SK-N-MC (cell line): Measurements from ENCODE around the gene WAC.

ENCODE experiments used
- DNase-seq: peaks from one replicate; pipeline ENCODE4 v3.0.0-alpha.2; 2011; ENCODE audit warnings: low read depth, low spot score
- H3K27ac ChIP-seq: fragments of 200-600 bp; sonication (generic); 2 replicates; pipeline ENCODE4 v1.5.1; 2016; ENCODE audit warnings: mixed run types
- H3K36me3 ChIP-seq: fragments of 200-600 bp; sonication (generic); 2 replicates; pipeline ENCODE4 v1.6.1; 2017; ENCODE audit warnings: antibody characterized with exemption, low read length, mixed read lengths; ENCODE audit not compliant: insufficient read depth
- H3K4me3 ChIP-seq: fragments of 200-600 bp; sonication (generic); 2 replicates; pipeline ENCODE4 v1.5.1; 2016
- H3K9ac ChIP-seq: fragments of 200-600 bp; sonication (generic); 2 replicates; pipeline ENCODE4 v1.8.0; 2017; ENCODE audit warnings: mixed run types, mixed read lengths; ENCODE audit not compliant: insufficient read length
- H3K9me3 ChIP-seq: fragments of 200-600 bp; sonication (generic); 2 replicates; pipeline ENCODE4 v1.6.1; 2017; ENCODE audit warnings: low read depth, mild to moderate bottlenecking, antibody characterized with exemption, low read length, moderate library complexity, mixed read lengths
- EZH2 ChIP-seq: fragments of 200-600 bp; sonication (generic); IDR thresholded peaks from one replicate; pipeline ENCODE4 v1.6.1; 2017; ENCODE audit warnings: antibody characterized with exemption
- FOXP2 ChIP-seq: optimal IDR thresholded peaks from 2 replicates; pipeline ENCODE3; 2011; ENCODE audit warnings: mild to moderate bottlenecking, moderate library complexity; ENCODE audit not compliant: insufficient read depth; ENCODE audit errors: extremely low read length, control extremely low read depth
- POLR2AphosphoS5 ChIP-seq: IDR thresholded peaks from 2 replicates; pipeline ENCODE4 v1.6.1; 2012; ENCODE audit warnings: mild to moderate bottlenecking, low read depth, low read length, borderline replicate concordance

Gene WAC

GRCh38 chr10:28623483-28623882 lies 90.6 kb downstream of the WAC start:
- no peak overlapping the region for H3K27ac ChIP-seq
- H3K9ac ChIP-seq = no peak overlapping the region
- no peak for DNase-seq
- no peaks in the 10 kb centered on the region for H3K9me3 ChIP-seq
- no peak for TF ChIP-seq FOXP2
- TF ChIP-seq POLR2AphosphoS5 = no peak; the same call in 1 of the 2 replicates
- TF ChIP-seq EZH2 = no peak
- peaks cover 18% of the 10 kb centered on the region for H3K36me3 ChIP-seq
- no peak overlapping the region for H3K4me3 ChIP-seq

GRCh38 chr10:28624351-28624750 lies 91.4 kb downstream of the WAC start:
- Histone ChIP-seq H3K36me3 (peaks cover 15% of the 10 kb centered on the region), H3K9ac (no peak overlapping the region), H3K4me3 (no peak overlapping the region), H3K27ac (no peak overlapping the region), H3K9me3 (no peaks in the 10 kb centered on the region)
- no peak for TF ChIP-seq POLR2AphosphoS5
- TF ChIP-seq EZH2 = no peak
- TF ChIP-seq FOXP2 = no peak
- DNase-seq = no peak

GRCh38 chr10:28627102-28627501 lies 94.2 kb downstream of the WAC start:
- Histone ChIP-seq H3K36me3 (no peaks in the 10 kb centered on the region), H3K9ac (no peak overlapping the region), H3K27ac (no peak overlapping the region), H3K9me3 (no peaks in the 10 kb centered on the region), H3K4me3 (peak overlapping the region; percentile 48)
- TF ChIP-seq POLR2AphosphoS5 (no peak), EZH2 (no peak), FOXP2 (no peak)
- peak; percentile 22 for DNase-seq

GRCh38 chr10:28628184-28628893 lies 95.4 kb downstream of the WAC start:
- Histone ChIP-seq H3K36me3 (no peaks in the 10 kb centered on the region), H3K27ac (no peak overlapping the region), H3K4me3 (no peak overlapping the region), H3K9ac (no peak overlapping the region), H3K9me3 (no peaks in the 10 kb centered on the region)
- peak; percentile 6 for DNase-seq
- no peak for TF ChIP-seq FOXP2
- no peak for TF ChIP-seq EZH2
- no peak for TF ChIP-seq POLR2AphosphoS5

- DNase-seq = no peak
These were observed 99.1 kb downstream of the WAC start for GRCh38 chr10:28631896-28632583.

DNA sequence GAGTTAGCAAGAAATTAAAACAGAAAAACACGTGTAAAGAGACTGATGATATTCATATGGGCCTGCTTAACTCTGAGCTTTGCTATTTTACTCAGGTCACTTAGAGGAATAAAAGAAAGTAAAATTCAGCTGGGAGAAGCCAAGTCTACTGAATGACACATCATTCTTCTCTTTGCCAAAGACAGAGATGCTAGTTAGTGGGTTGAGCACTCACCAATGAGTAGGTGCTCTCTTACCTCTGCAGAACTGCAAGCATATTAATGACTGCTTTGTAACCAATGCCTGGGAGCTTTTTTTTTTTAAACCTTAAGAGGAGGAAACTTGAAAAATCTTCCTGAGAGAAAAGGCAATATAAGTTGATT lies 99.6 kb downstream of the WAC start:
- Histone ChIP-seq H3K9ac (no peak overlapping the region), H3K27ac (no peak overlapping the region), H3K9me3 (no peaks in the 10 kb centered on the region), H3K4me3 (no peak overlapping the region), H3K36me3 (no peaks in the 10 kb centered on the region)
- TF ChIP-seq EZH2 (no peak), FOXP2 (no peak), POLR2AphosphoS5 (no peak)
- DNase-seq = no peak

More at GRCh38 chr10:28631896-28632583, 99.1 kb downstream of the WAC start:
- Histone ChIP-seq H3K4me3 (no peak overlapping the region), H3K9ac (no peak overlapping the region), H3K27ac (no peak overlapping the region), H3K36me3 (no peaks in the 10 kb centered on the region), H3K9me3 (no peaks in the 10 kb centered on the region)
- no peak for TF ChIP-seq EZH2
- TF ChIP-seq POLR2AphosphoS5 = no peak
- no peak for TF ChIP-seq FOXP2

DNA sequence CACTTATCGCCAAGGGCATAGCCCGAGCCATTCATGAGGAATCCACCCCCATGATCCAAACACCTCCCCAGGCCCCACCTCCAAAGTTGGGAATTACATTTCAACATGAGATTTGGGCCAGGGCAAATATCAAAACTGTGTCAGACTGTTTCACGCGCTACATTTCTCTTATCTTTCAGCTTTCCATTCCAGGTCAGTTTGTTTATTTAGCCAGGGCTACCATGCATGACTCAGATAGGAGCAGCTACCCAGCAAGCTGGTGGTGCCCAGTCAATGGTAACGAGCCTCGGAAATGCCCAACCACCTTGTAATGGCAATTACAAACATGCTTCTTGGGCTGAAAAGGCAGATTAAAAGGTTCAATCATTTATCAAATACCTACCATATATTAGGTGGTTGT lies 100.8 kb downstream of the WAC start:
- Histone ChIP-seq H3K4me3 (no peak overlapping the region), H3K9ac (no peak overlapping the region), H3K36me3 (no peaks in the 10 kb centered on the region), H3K9me3 (no peaks in the 10 kb centered on the region), H3K27ac (no peak overlapping the region)
- TF ChIP-seq EZH2 = no peak
- no peak for TF ChIP-seq FOXP2
- TF ChIP-seq POLR2AphosphoS5 = no peak
- no peak for DNase-seq

DNA sequence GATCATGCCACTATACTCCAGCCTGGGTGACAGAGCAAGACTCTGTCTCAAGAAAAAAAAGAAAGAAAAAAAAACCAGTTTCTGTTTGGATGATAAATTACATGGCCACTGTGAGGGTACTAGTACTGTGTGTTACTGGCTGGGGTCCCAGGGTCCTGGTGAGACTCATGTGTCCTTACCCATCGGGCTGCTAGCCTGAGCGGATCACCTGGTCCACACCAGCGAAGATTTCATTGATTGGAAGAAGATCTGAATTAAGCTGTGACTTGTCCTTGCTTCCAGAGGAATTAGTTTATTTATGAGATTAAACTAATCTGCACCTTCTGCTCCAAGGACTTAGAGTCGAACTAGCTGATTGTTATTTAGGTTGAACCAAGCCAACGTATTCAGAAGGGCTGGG lies 104.4 kb downstream of the WAC start:
- no peaks in the 10 kb centered on the region for H3K36me3 ChIP-seq
- no peak overlapping the region for H3K4me3 ChIP-seq
- no peak overlapping the region for H3K9ac ChIP-seq
- DNase-seq = no peak
- TF ChIP-seq EZH2 (no peak), POLR2AphosphoS5 (no peak), FOXP2 (no peak)
- H3K27ac ChIP-seq = no peak overlapping the region
- H3K9me3 ChIP-seq = no peaks in the 10 kb centered on the region

DNA sequence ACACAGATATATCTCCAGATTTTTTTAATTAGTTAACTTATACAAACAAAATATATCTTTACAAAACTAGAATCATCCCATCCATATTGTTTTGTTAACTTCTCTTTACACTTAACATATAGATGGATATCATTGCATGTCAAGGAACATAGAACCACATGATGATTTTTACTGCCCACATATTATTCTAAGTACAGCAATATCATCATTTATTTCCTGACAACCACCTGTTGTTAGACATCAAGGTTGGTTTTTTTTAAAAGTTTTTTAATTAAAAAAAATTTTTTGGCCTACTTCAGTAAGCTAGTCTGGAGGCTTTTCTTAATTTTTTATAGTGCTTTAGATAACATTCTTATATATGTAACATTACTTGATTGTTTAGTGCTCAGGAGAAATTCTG lies 105.5 kb downstream of the WAC start:
- no peaks in the 10 kb centered on the region for H3K9me3 ChIP-seq
- DNase-seq = no peak
- H3K9ac ChIP-seq = no peak overlapping the region
- H3K27ac ChIP-seq = no peak overlapping the region
- no peak for TF ChIP-seq POLR2AphosphoS5
- no peak for TF ChIP-seq FOXP2
- no peak for TF ChIP-seq EZH2
- H3K36me3 ChIP-seq = no peaks in the 10 kb centered on the region
- no peak overlapping the region for H3K4me3 ChIP-seq

DNA sequence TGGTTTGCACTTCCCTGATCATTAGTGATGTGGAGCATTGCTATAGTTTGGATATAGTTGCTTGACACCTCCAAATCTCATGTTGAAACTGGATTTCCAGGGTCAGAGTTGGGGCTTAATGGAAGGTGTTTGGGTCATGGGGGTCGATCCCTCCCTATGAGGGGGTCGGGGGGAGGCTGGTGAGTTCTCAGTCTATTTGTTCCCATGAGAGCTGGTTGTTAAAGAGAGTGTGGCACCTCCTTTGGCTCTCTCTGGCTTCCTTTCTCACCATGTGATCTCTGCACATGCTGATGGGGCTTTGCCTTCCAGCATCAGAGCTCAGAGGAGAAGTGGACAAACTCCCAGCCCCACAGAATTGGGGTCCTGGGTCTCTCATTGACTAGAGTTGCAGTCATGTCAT lies 107.6 kb downstream of the WAC start:
- Histone ChIP-seq H3K9ac (no peak overlapping the region), H3K4me3 (no peak overlapping the region), H3K27ac (no peak overlapping the region), H3K9me3 (no peaks in the 10 kb centered on the region), H3K36me3 (no peaks in the 10 kb centered on the region)
- no peak for DNase-seq
- no peak for TF ChIP-seq EZH2
- no peak for TF ChIP-seq POLR2AphosphoS5
- TF ChIP-seq FOXP2 = no peak
